Tibial nerve (tissue), 4 donors: ENCODE results near the gene NPLOC4. TPM values are rescaled to one million over a fixed set of nuclear protein-coding genes. Genes with fewer than 3 reads are reported as not detected.

ENCODE experiments used
- DNase-seq, 2 donors: peaks; one replicate each; pipeline ENCODE4 v3.0.0-alpha.2; 2019; ENCODE audit warnings: low spot score in 2 of 2
- H3K27ac ChIP-seq, 4 donors: fragments of 200-600 bp; sonication (generic) in 3 of 4; one replicate each; pipeline ENCODE4 v1.5.1; 2017 to 2019; ENCODE audit warnings: mild to moderate bottlenecking in 1 of 4
- H3K27me3 ChIP-seq, 2 donors: fragments of 200-600 bp; sonication (generic) in 1 of 2; one replicate each; pipeline versions ENCODE4 v1.5.1 to v1.6.0; 2017 to 2019
- H3K36me3 ChIP-seq, 3 donors: fragments of 200-600 bp; sonication (generic); one replicate each; pipeline ENCODE4 v1.5.1; 2018 to 2019
- H3K4me1 ChIP-seq, 4 donors: fragments of 200-600 bp; sonication (generic) in 3 of 4; one replicate each; pipeline ENCODE4 v1.5.1; 2017 to 2019
- H3K4me3 ChIP-seq, 4 donors: fragments of 200-600 bp; sonication (generic) in 3 of 4; one replicate each; pipeline ENCODE4 v1.5.1; 2017 to 2019; ENCODE audit warnings: mild to moderate bottlenecking in 1 of 4, moderate library complexity in 1 of 4
- H3K9me3 ChIP-seq, 4 donors: fragments of 200-600 bp; sonication (generic) in 3 of 4; one replicate each; pipeline ENCODE4 v1.5.1; 2017 to 2019
- CTCF ChIP-seq, 5 experiments: fragments of 200-600 bp in 3 of 5; fragments of 450-650 bp in 2 of 5; sonication (generic) in 3 of 5; IDR thresholded peaks; one replicate each; pipeline ENCODE4 v1.5.1; 2016 to 2019; ENCODE audit warnings: antibody characterized with exemption in 5 of 5, mild to moderate bottlenecking in 3 of 5, moderate library complexity in 2 of 5
- EP300 ChIP-seq, 2 donors: sonication (generic); formaldehyde crosslinking; IDR thresholded peaks; one replicate each; pipeline ENCODE4 v1.6.1; 2017; ENCODE audit warnings: antibody characterized with exemption in 2 of 2, mild to moderate bottlenecking in 1 of 2
- POLR2A ChIP-seq, 2 donors: fragments of 450-650 bp; IDR thresholded peaks; one replicate each; pipeline ENCODE4 v1.6.1; 2017; ENCODE audit warnings: antibody characterized with exemption in 2 of 2, mild to moderate bottlenecking in 2 of 2, moderate library complexity in 2 of 2
- WGBS, 2 donors: methylation state at CpG; one replicate each; pipeline ENCODE4 v1.1.5; 2018; 5-methylcytosine and 5-hydroxymethylcytosine counted together
- total RNA-seq, 4 donors: library from RNA; depleted of rRNA; stranded (reverse); fragments of >200 nt; gene quantifications; one replicate each; pipeline ENCODE4 v1.1.0, GENCODE V29; 2016

The NPLOC4 gene
- total RNA-seq, 4 donors from 2014 or later: 51.1 to 79.2 (median 62.1) TPM

- Histone ChIP-seq H3K9me3 (no peaks in the 10 kb centered on the region), H3K4me1 (no peaks in the 10 kb centered on the region), H3K27ac (no peak overlapping the region), H3K36me3 (no peaks in the 10 kb centered on the region), H3K27me3 (peaks cover 0 to 20% of the 10 kb centered on the region in 2 donors), H3K4me3 (no peak overlapping the region)
- 58 to 100% methylated on average over 1 to 4 of the region's 4 CpGs for whole genome bisulfite sequencing, 2 donors
- TF ChIP-seq CTCF (IDR thresholded peaks at IDR 0.05) (no peak), POLR2A (IDR thresholded peaks at IDR 0.05) (no peak), EP300 (IDR thresholded peaks at IDR 0.05) (no peak)
- no peak for DNase-seq
Observed at GRCh38 chr17:81656835-81657234, 19.9 kb upstream of the NPLOC4 start.

GRCh38 chr17:81656118-81656743 is 19.3 kb upstream of the NPLOC4 start, which contains the start of gene PDE6G:
Gene PDE6G (minus strand): TSS chr17:81656542. CDS start chr17:81653305, 3,237 bp downstream.
- H3K27ac ChIP-seq: no peak within 1 kb of the TSS
- no peaks in the 10 kb centered on the region for H3K9me3 ChIP-seq
- H3K36me3 ChIP-seq: no peaks in the 10 kb centered on the region
- no peak within 1 kb of the TSS for H3K4me3 ChIP-seq
- H3K4me1 ChIP-seq: no peaks in the 10 kb centered on the region
- no peak for DNase-seq
- 86 to 87% methylated on average over 15 of the region's 15 CpGs for WGBS, 2 donors
- H3K27me3 ChIP-seq: peaks cover 0 to 26% of the 10 kb centered on the region in 2 donors
- no peak for TF ChIP-seq EP300 (IDR thresholded peaks at IDR 0.05)
- TF ChIP-seq CTCF (IDR thresholded peaks at IDR 0.05): no peak
- no peak for TF ChIP-seq POLR2A (IDR thresholded peaks at IDR 0.05)

- H3K27ac ChIP-seq: no peak overlapping the region
- H3K27me3 ChIP-seq: peaks cover 0 to 33% of the 10 kb centered on the region in 2 donors
- TF ChIP-seq CTCF (IDR thresholded peaks at IDR 0.05) (no peak), POLR2A (IDR thresholded peaks at IDR 0.05) (no peak), EP300 (IDR thresholded peaks at IDR 0.05) (no peak)
- H3K9me3 ChIP-seq: no peaks in the 10 kb centered on the region
- no peak overlapping the region for H3K4me3 ChIP-seq
- H3K36me3 ChIP-seq: no peaks in the 10 kb centered on the region
- WGBS, 2 donors: 63 to 74% methylated on average over 7 to 16 of the region's 18 CpGs
- DNase-seq: no peak
- no peaks in the 10 kb centered on the region for H3K4me1 ChIP-seq
Observed at GRCh38 chr17:81655378-81656117, 18.6 kb upstream of the NPLOC4 start.

- H3K36me3 ChIP-seq: no peaks in the 10 kb centered on the region
- no peak for DNase-seq
- peaks cover 0 to 57% of the 10 kb centered on the region in 2 donors for H3K27me3 ChIP-seq
- 23 to 32% methylated on average over 27 of the region's 27 CpGs for WGBS, 2 donors
- peak overlapping the region in 2 of 4 donors; percentile 9 to 12 for H3K4me3 ChIP-seq
- peaks cover 0 to 8% (median 0%) of the 10 kb centered on the region in 4 donors for H3K9me3 ChIP-seq
- H3K27ac ChIP-seq: no peak overlapping the region
- TF ChIP-seq EP300 (IDR thresholded peaks at IDR 0.05) (no peak), CTCF (IDR thresholded peaks at IDR 0.05) (no peak), POLR2A (IDR thresholded peaks at IDR 0.05) (no peak)
- no peaks in the 10 kb centered on the region for H3K4me1 ChIP-seq
Observed at GRCh38 chr17:81652906-81653771, 16.2 kb upstream of the NPLOC4 start.
